Astrocyte of the cerebellum (primary cell): ENCODE data around the gene PLAGL1.
"Not testable (repeated sequence)": the region's sequence is repeated elsewhere in the genome, so short reads cannot be mapped to it uniquely, and the experiment has no call there.

ENCODE experiments used
- DNase-seq: peaks from one replicate; pipeline ENCODE4 v3.0.0-alpha.2; 2011; ENCODE audit warnings: low read depth
- H3K4me3 ChIP-seq: 2 replicates; pipeline ENCODE4 v1.5.1; 2011; ENCODE audit warnings: mild to moderate bottlenecking, low read depth, low read length, moderate library complexity
- CTCF ChIP-seq: IDR thresholded peaks from 2 replicates; pipeline ENCODE4 v1.5.1; 2012; ENCODE audit warnings: low read length, low read depth, moderate library complexity, mild to moderate bottlenecking; ENCODE audit errors: missing control alignments
- in situ Hi-C: cut with HindIII; loops from 2 replicates; pipeline ENCODE4 v1.10.0; 2017; ENCODE audit warnings: low sequenced_read_pairs

Gene PLAGL1

GRCh38 chr6:144023216-144023615 lies 15.2 kb upstream of the PLAGL1 start:
- H3K4me3 ChIP-seq: no peak overlapping the region
- no peak for TF ChIP-seq CTCF
- in situ Hi-C loops: no loop called here
- no peak for DNase-seq

GRCh38 chr6:144019929-144020328 lies 11.9 kb upstream of the PLAGL1 start:
- DNase-seq: no peak
- no peak overlapping the region for H3K4me3 ChIP-seq
- TF ChIP-seq CTCF: no peak
- in situ Hi-C loops: no loop called here

- in situ Hi-C loops: no loop called here
- TF ChIP-seq CTCF: no peak
- H3K4me3 ChIP-seq: no peak overlapping the region
- DNase-seq: no peak
Observed at GRCh38 chr6:144017166-144018094, 9.4 kb upstream of the PLAGL1 start.

- no peak overlapping the region for H3K4me3 ChIP-seq
- peak; percentile 70 for DNase-seq
- in situ Hi-C loops: no loop called here
- peak; percentile 88 for TF ChIP-seq CTCF
Observed at GRCh38 chr6:144013486-144013909, 5.4 kb upstream of the PLAGL1 start.

GRCh38 chr6:144012534-144012933 lies 4.5 kb upstream of the PLAGL1 start:
- H3K4me3 ChIP-seq: no peak overlapping the region
- in situ Hi-C loops: no loop called here
- no peak for DNase-seq
- TF ChIP-seq CTCF: no peak

- H3K4me3 ChIP-seq, in situ Hi-C loops, DNase-seq: not testable (repeated sequence)
Observed at GRCh38 chr6:144009628-144010027, 1.6 kb upstream of the PLAGL1 start.

GRCh38 chr6:144008846-144009245 lies 787 bp upstream of the PLAGL1 start:
- DNase-seq: no peak
- no peak for TF ChIP-seq CTCF
- in situ Hi-C loops: no loop called here
- no peak overlapping the region for H3K4me3 ChIP-seq
